Measurements from ENCODE around the gene ASTL.
"Not testable (repeated sequence)": the region's sequence is repeated elsewhere in the genome, so short reads cannot be mapped to it uniquely, and the experiment has no call there.

The ASTL gene

GRCh38 chr2:96138179-96139145 lies at the start of gene ASTL:
Gene ASTL (minus strand): TSS chr2:96138502. CDS start chr2:96138436, 66 bp downstream.
- DNase-seq, result peak; percentile 46

GRCh38 chr2:96186562-96186961 lies 48.3 kb upstream of the ASTL start:
- DNase-seq, result no peak

- DNase-seq, result no peak
Observed at GRCh38 chr2:96185516-96185915, 47.2 kb upstream of the ASTL start.

GRCh38 chr2:96184989-96185388 lies 46.7 kb upstream of the ASTL start:
- no peak for DNase-seq

- DNase-seq, result no peak
Observed at GRCh38 chr2:96184188-96184587, 45.9 kb upstream of the ASTL start.

GRCh38 chr2:96181529-96181928 lies 43.2 kb upstream of the ASTL start:
- DNase-seq, result no peak

- no peak for DNase-seq
Observed at GRCh38 chr2:96180521-96180920, 42.2 kb upstream of the ASTL start.

GRCh38 chr2:96180002-96180401 lies 41.7 kb upstream of the ASTL start:
- no peak for DNase-seq

GRCh38 chr2:96176661-96177060 lies 38.4 kb upstream of the ASTL start:
- DNase-seq, result no peak

- DNase-seq, result peak; percentile 48
Observed at GRCh38 chr2:96175951-96176350, 37.6 kb upstream of the ASTL start.

GRCh38 chr2:96174251-96175144 lies 36.2 kb upstream of the ASTL start:
- peak; percentile 54 for DNase-seq

- no peak for DNase-seq
Observed at GRCh38 chr2:96171831-96172230, 33.5 kb upstream of the ASTL start.

GRCh38 chr2:96170626-96171025 lies 32.3 kb upstream of the ASTL start:
- DNase-seq, result no peak

GRCh38 chr2:96169868-96170507 lies 31.7 kb upstream of the ASTL start:
- no peak for DNase-seq

- no peak for DNase-seq
Observed at GRCh38 chr2:96167407-96168013, 29.2 kb upstream of the ASTL start.

GRCh38 chr2:96164459-96165184 lies 26.3 kb upstream of the ASTL start:
- no peak for DNase-seq

- DNase-seq, result peak; percentile 30
Observed at GRCh38 chr2:96163768-96164429, 25.6 kb upstream of the ASTL start.

GRCh38 chr2:96163415-96163767 lies 25.1 kb upstream of the ASTL start:
- DNase-seq, result no peak

GRCh38 chr2:96161898-96162297 lies 23.6 kb upstream of the ASTL start:
- no peak for DNase-seq

GRCh38 chr2:96160366-96160765 lies 22.1 kb upstream of the ASTL start:
- not testable (repeated sequence) for DNase-seq

GRCh38 chr2:96159084-96159830 lies 21.0 kb upstream of the ASTL start:
- no peak for DNase-seq
